CD4-positive, alpha-beta T cell treated with Interleukin-4 for 4 hours (primary cell): ENCODE results near the gene TAC3.
"Not testable (repeated sequence)": the region's sequence is repeated elsewhere in the genome, so short reads cannot be mapped to it uniquely, and the experiment has no call there.

Experiments
- DNase-seq: peaks from one replicate; pipeline ENCODE4 v3.0.0-alpha.2; 2020

Gene TAC3

GRCh38 chr12:57003395-57003794, 12.9 kb downstream of the TAC3 start:
- DNase-seq = no peak

GRCh38 chr12:57001448-57001906, 14.9 kb downstream of the TAC3 start:
- DNase-seq = peak; percentile 68

- DNase-seq = no peak
Observed at GRCh38 chr12:57000393-57000792, 15.9 kb downstream of the TAC3 start.

GRCh38 chr12:56999456-56999855, 16.9 kb downstream of the TAC3 start:
- no peak for DNase-seq

GRCh38 chr12:56998981-56999380, 17.3 kb downstream of the TAC3 start:
- no peak for DNase-seq

- no peak for DNase-seq
Observed at GRCh38 chr12:56998316-56998715, 18.0 kb downstream of the TAC3 start.

GRCh38 chr12:56996793-56997545, 19.4 kb downstream of the TAC3 start:
- DNase-seq = no peak

GRCh38 chr12:56995930-56996496, 20.3 kb downstream of the TAC3 start:
- no peak for DNase-seq

GRCh38 chr12:56995201-56995929, 21.0 kb downstream of the TAC3 start:
- DNase-seq = no peak

GRCh38 chr12:56994231-56994746, 22.0 kb downstream of the TAC3 start:
- DNase-seq = no peak

GRCh38 chr12:56993346-56993745, 23.0 kb downstream of the TAC3 start:
- DNase-seq = no peak

- DNase-seq = no peak
Observed at GRCh38 chr12:56991319-56992246, 24.7 kb downstream of the TAC3 start.

- DNase-seq = no peak
Observed at GRCh38 chr12:56990648-56991318, 25.5 kb downstream of the TAC3 start.

GRCh38 chr12:56989861-56990610, 26.3 kb downstream of the TAC3 start:
- DNase-seq = no peak

GRCh38 chr12:56988207-56988739, 28.1 kb downstream of the TAC3 start:
- no peak for DNase-seq

- peak; percentile 62 for DNase-seq
Observed at GRCh38 chr12:56987551-56988053, 28.7 kb downstream of the TAC3 start.

- DNase-seq = no peak
Observed at GRCh38 chr12:56987011-56987410, 29.3 kb downstream of the TAC3 start.

- not testable (repeated sequence) for DNase-seq
Observed at GRCh38 chr12:56985714-56986113, 30.6 kb downstream of the TAC3 start.

GRCh38 chr12:56983386-56983785, 32.9 kb downstream of the TAC3 start:
- no peak for DNase-seq

- DNase-seq = not testable (repeated sequence)
Observed at GRCh38 chr12:56982578-56983236, 33.6 kb downstream of the TAC3 start.
